ENCODE data around the gene DMD. TPM values are rescaled to one million over a fixed set of nuclear protein-coding genes. Genes with fewer than 3 reads are reported as not detected.

DMD gene
- polyA plus RNA-seq, 3 donors = 0.23 TPM; not detected in 2

GRCh38 chrX:32597777-32598176 is 613.6 kb downstream of the DMD start:
- WGBS (ENCODE audit: insufficient coverage) = no CpG with 5 or more reads among the region's 4 CpGs
- no peaks in the 10 kb centered on the region for H3K27me3 Mint-ChIP-seq (ENCODE audit: low read depth in 3 of 3)
- no peak for DNase-seq
- Histone ChIP-seq H3K4me3 (replicated peaks in 1 of 3; ENCODE audit: low read depth in 2 of 3, low read length in 3 of 3) (no peak overlapping the region), H3K27ac (ENCODE audit: low read depth in 1 of 2, low read length in 2 of 2) (no peak overlapping the region), H3K9ac (ENCODE audit: insufficient read depth, low read length, poor library complexity, severe bottlenecking) (no peak overlapping the region), H2AFZ (ENCODE audit: insufficient read depth, low read depth, low read length, poor library complexity, severe bottlenecking) (no peak overlapping the region), H3K4me1 (ENCODE audit: control insufficient read depth in 1 of 2, insufficient read depth in 2 of 2, low read length in 2 of 2) (no peaks in the 10 kb centered on the region), H3K27me3 (ENCODE audit: control insufficient read depth in 2 of 2, insufficient read depth in 2 of 2, low read length in 2 of 2) (no peaks in the 10 kb centered on the region), H3K9me3 (replicated peaks in 1 of 2; ENCODE audit: control insufficient read depth in 1 of 2, insufficient read depth in 1 of 2, low read length in 2 of 2) (peaks cover 3 to 4% of the 10 kb centered on the region in 2 donors), H3K79me2 (ENCODE audit: insufficient read depth, low read length) (no peaks in the 10 kb centered on the region), H3K36me3 (replicated peaks in 1 of 2; ENCODE audit: control insufficient read depth in 1 of 2, insufficient read depth in 2 of 2, low read length in 2 of 2) (no peaks in the 10 kb centered on the region), H4K20me1 (ENCODE audit: insufficient read depth, low read length) (no peaks in the 10 kb centered on the region), H3K4me2 (replicated peaks; ENCODE audit: extremely low read depth, low read length, poor library complexity, severe bottlenecking) (no peak overlapping the region)
- TF ChIP-seq, protein P1, sequence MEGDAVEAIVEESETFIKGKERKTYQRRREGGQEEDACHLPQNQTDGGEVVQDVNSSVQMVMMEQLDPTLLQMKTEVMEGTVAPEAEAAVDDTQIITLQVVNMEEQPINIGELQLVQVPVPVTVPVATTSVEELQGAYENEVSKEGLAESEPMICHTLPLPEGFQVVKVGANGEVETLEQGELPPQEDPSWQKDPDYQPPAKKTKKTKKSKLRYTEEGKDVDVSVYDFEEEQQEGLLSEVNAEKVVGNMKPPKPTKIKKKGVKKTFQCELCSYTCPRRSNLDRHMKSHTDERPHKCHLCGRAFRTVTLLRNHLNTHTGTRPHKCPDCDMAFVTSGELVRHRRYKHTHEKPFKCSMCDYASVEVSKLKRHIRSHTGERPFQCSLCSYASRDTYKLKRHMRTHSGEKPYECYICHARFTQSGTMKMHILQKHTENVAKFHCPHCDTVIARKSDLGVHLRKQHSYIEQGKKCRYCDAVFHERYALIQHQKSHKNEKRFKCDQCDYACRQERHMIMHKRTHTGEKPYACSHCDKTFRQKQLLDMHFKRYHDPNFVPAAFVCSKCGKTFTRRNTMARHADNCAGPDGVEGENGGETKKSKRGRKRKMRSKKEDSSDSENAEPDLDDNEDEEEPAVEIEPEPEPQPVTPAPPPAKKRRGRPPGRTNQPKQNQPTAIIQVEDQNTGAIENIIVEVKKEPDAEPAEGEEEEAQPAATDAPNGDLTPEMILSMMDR (IDR thresholded peaks at IDR 0.05) = no peak
- H3K4me1 Mint-ChIP-seq = no peaks in the 10 kb centered on the region
- intact Hi-C loops (cut with micrococcal nuclease) = no loop called here
- H3K9me3 Mint-ChIP-seq = peaks cover 0 to 3% (median 0%) of the 10 kb centered on the region in 7 donors
- no peaks in the 10 kb centered on the region for H3K36me3 Mint-ChIP-seq
- H3K4me3 Mint-ChIP-seq = no peak overlapping the region
- no peak overlapping the region for H3K27ac Mint-ChIP-seq

- no peaks in the 10 kb centered on the region for H4K20me1 ChIP-seq (ENCODE audit: insufficient read depth, low read length)
- TF ChIP-seq, protein P1 (IDR thresholded peaks at IDR 0.05) = no peak
- H3K27me3 Mint-ChIP-seq (ENCODE audit: low read depth in 3 of 3) = peaks cover 0 to 1% (median 0%) of the 10 kb centered on the region in 3 donors
- no peaks in the 10 kb centered on the region for H3K36me3 ChIP-seq (replicated peaks in 1 of 2; ENCODE audit: control insufficient read depth in 1 of 2, insufficient read depth in 2 of 2, low read length in 2 of 2)
- peaks cover 18 to 19% of the 10 kb centered on the region in 2 donors for H3K9me3 ChIP-seq (replicated peaks in 1 of 2; ENCODE audit: control insufficient read depth in 1 of 2, insufficient read depth in 1 of 2, low read length in 2 of 2)
- no peaks in the 10 kb centered on the region for H3K79me2 ChIP-seq (ENCODE audit: insufficient read depth, low read length)
- H3K4me1 ChIP-seq (ENCODE audit: control insufficient read depth in 1 of 2, insufficient read depth in 2 of 2, low read length in 2 of 2) = no peaks in the 10 kb centered on the region
- 89% methylated on average over 4 of the region's 7 CpGs for WGBS (ENCODE audit: insufficient coverage)
- no peaks in the 10 kb centered on the region for H3K27me3 ChIP-seq (ENCODE audit: control insufficient read depth in 2 of 2, insufficient read depth in 2 of 2, low read length in 2 of 2)
- H3K4me3 Mint-ChIP-seq = no peak overlapping the region
- H3K27ac ChIP-seq (ENCODE audit: low read depth in 1 of 2, low read length in 2 of 2) = no peak overlapping the region
- H2AFZ ChIP-seq (ENCODE audit: insufficient read depth, low read depth, low read length, poor library complexity, severe bottlenecking) = no peak overlapping the region
- H3K36me3 Mint-ChIP-seq = no peaks in the 10 kb centered on the region
- no peak overlapping the region for H3K9ac ChIP-seq (ENCODE audit: insufficient read depth, low read length, poor library complexity, severe bottlenecking)
- no peak overlapping the region for H3K4me2 ChIP-seq (replicated peaks; ENCODE audit: extremely low read depth, low read length, poor library complexity, severe bottlenecking)
- intact Hi-C loops (cut with micrococcal nuclease) = no loop called here
- no peak overlapping the region for H3K4me3 ChIP-seq (replicated peaks in 1 of 3; ENCODE audit: low read depth in 2 of 3, low read length in 3 of 3)
- H3K27ac Mint-ChIP-seq = no peak overlapping the region
- DNase-seq = no peak
- H3K4me1 Mint-ChIP-seq = no peaks in the 10 kb centered on the region
- peaks cover 0 to 19% (median 8%) of the 10 kb centered on the region in 7 donors for H3K9me3 Mint-ChIP-seq
Measured at GRCh38 chrX:32592786-32593185, 618.6 kb downstream of the DMD start.

Measured in CD14-positive monocyte (primary cell).